RWPE1 (cell line): ENCODE results near the gene ATAD5.
"Not testable (repeated sequence)": the region's sequence is repeated elsewhere in the genome, so short reads cannot be mapped to it uniquely, and the experiment has no call there.

Experiments
- CTCF ChIA-PET: fragments of 350-600 bp; sonication (Branson Sonifier 250); formaldehyde crosslinking; extraction: SDS; loops from one replicate; lab custom pipeline; 2021; lab: Yijun Ruan, JAX
- POLR2A ChIA-PET: fragments of 400-600 bp; formaldehyde crosslinking; extraction: SDS; loops from one replicate; lab custom pipeline; 2020; ENCODE audit warnings: antibody characterized with exemption; ENCODE audit not compliant: low non-redundant PET; lab: Yijun Ruan, JAX
- DNase-seq: peaks from one replicate; pipeline ENCODE4 v3.0.0; 2012; ENCODE audit warnings: low spot score
- H3K27ac ChIP-seq: fragments of 450-650 bp; 2 replicates; pipeline ENCODE4 v1.5.1; 2017
- TF ChIP-seq, protein P1 (sequence below): fragments of 450-650 bp; conservative IDR thresholded peaks from 2 replicates; pipeline ENCODE4 v1.5.1; 2017; ENCODE audit warnings: low read depth, mild to moderate bottlenecking

The ATAD5 gene

DNA sequence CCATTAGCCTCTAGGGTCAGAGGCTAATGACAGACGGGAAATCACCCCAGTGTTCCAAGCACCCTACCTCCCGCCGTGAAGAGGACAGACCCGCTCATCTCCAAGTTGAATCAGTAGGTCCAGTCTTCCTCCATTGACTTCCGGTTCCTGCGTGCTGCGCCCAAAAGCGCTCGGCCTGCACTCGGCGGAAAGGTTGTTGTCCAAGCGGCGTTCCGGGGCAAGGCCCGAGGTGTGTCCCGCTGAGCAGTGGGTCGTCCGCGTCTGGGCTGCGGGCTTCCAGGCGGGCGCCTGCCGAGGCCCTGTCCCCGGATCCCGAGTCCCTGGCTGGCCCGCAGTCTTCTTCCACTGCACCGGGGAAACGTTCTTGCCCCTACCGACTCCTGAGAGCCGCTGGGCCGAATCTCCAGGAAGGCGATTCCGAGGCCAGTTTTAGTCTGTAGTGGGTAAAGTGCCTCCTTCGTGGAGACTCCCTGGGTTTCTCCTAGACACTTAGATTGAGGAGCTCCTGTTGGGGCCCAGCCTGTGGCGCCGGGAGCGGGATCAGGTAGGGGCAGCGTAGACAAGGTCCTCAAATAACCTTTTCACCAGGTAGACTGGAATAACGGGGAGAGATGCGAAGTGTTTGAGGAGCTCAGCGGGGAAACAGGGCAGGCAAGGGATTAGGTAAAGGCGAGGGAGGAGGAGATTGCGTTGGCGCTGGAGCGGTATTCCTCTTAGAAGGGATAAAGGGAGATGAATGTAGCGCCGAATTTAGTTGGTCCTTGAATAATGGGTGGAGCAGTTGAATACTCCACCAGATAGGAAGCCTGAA, 74.5 kb downstream of the ATAD5 start, which contains the start of gene TEFM:
TSS of gene TEFM (minus strand) at position 138 of the 811 bp plus-strand sequence. CDS start at position 98, 40 bp downstream.
- TF ChIP-seq, protein P1, sequence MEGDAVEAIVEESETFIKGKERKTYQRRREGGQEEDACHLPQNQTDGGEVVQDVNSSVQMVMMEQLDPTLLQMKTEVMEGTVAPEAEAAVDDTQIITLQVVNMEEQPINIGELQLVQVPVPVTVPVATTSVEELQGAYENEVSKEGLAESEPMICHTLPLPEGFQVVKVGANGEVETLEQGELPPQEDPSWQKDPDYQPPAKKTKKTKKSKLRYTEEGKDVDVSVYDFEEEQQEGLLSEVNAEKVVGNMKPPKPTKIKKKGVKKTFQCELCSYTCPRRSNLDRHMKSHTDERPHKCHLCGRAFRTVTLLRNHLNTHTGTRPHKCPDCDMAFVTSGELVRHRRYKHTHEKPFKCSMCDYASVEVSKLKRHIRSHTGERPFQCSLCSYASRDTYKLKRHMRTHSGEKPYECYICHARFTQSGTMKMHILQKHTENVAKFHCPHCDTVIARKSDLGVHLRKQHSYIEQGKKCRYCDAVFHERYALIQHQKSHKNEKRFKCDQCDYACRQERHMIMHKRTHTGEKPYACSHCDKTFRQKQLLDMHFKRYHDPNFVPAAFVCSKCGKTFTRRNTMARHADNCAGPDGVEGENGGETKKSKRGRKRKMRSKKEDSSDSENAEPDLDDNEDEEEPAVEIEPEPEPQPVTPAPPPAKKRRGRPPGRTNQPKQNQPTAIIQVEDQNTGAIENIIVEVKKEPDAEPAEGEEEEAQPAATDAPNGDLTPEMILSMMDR, result no peak
- peak within 1 kb of the TSS; percentile 86 for H3K27ac ChIP-seq
- DNase-seq, result peak; percentile 86
- ChIA-PET POLR2A (interaction anchor here (0.5 to 1.6 kb wide), 3 partner anchors 21 to 102 kb away, joined by 3 to 9 read pairs (median 6); partner anchors contain the start of gene RNF135), CTCF (no interaction called here)

DNA sequence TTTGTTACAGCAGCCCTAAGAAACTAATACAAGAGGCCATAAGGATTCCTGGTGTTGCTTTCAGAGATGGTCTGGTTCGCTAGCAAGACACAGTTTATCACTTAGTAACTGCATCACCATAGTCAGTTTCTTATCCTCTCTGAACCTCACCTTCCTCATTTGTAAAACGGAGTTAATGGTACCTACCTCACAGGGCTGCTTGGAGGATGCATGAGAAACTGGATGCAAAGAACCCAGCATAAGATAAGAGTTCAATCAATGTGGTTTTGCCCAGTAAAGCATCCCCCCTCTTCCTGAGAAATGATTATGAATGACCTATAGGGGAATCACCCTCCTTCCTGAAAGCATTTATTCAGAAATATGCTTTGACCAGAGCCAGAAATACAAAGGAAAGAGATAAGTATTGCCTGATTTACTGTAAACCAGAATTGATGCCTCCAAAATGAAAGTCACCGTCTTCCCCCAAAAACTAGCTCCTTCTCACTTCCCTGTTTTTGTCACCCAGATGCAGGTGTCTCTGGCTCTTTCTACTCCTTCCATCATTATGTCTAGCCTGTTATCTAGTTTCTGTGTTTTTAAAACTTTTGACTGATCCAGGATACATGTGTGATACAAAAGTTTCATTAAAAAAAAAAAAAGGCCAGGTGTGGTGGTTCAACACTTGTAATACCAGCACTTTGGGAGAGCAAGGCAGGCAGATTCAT, 77.1 kb downstream of the ATAD5 start:
- TF ChIP-seq, protein P1, result no peak
- ChIA-PET POLR2A (no interaction called here), CTCF (no interaction called here)
- no peak for DNase-seq
- no peak overlapping the region for H3K27ac ChIP-seq

DNA sequence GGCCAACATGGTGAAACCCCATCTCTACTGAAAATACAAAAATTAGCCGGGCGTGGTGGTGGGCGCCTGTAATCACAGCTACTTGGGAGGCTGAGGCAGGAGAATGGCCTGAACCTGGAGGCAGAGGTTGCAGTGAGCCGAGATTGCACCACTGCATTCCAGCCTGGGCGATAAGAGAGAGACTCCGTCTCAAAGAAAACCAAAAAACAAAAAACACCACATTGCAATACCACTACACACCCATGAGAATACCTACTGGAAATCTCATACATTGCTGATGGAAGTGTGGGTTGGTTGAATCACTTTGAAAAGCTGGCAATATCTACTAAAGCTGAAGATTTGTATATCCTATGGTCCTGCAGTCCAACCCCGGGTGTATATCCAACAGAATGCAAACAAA, 78.4 kb downstream of the ATAD5 start:
- POLR2A ChIA-PET, H3K27ac ChIP-seq, DNase-seq, CTCF ChIA-PET: not testable (repeated sequence)

DNA sequence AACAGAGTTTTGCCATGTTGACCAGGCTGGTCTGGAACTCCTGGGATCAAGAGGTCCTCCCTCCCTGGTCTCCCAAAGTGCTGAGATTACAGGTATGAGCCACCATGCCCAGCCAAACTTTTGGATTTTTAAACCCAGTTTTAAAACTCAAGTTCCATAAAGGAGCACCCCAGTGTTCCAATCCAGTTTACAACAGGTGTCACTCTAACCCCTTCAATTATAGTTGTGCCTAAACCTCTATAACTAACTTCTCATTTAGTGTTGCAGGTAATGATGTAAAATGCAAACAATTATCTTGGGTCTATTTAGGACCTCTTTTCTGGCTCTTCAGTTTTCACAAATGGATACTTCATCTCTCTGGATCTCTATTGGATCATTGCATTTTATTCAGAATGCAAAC, 82.2 kb downstream of the ATAD5 start:
- ChIA-PET CTCF (no interaction called here), POLR2A (no interaction called here)
- no peak overlapping the region for H3K27ac ChIP-seq
- TF ChIP-seq, protein P1, result no peak
- DNase-seq, result no peak

DNA sequence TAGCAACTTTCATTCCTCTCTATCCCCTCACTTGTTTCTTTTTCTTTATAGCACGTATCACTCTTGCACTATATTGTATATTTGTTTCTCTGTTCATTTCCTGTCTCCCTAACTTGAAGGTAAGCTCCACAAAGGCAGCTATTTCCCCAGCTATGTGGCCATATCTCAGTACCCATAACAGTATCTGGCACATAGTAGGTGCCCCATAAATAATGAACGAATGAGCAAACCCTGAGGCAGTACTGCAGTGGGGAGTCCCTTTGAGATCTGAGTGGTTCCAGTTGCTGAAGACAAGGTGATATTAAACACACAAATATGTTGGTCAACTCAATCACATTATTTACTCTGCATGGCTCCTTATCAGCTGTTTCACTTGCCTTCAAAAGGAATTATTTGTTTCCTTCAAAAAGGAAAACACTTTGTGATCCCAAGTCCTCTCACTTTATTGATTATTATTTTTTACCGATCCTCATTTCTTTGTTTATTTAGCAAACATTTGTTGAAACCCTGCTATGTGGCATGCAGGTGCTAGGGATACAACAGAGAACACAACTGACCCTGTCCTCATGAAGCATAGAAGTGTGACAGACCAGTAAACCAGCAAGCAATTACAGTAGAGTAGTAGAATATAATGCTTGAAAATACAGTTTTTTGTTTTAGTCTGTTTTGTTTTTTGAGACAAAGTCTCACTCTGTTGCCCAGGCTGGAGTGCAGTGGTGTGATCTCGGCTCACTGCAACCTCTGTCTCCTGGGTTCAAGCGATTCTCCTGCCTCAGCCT, 84.3 kb downstream of the ATAD5 start:
- TF ChIP-seq, protein P1, result no peak
- H3K27ac ChIP-seq, result no peak overlapping the region
- POLR2A ChIA-PET, result no interaction called here
- CTCF ChIA-PET, result interaction anchor here (0.7 kb wide), 1 partner anchor 32 kb away, joined by 4 read pairs; no protein-coding TSS in a partner anchor
- DNase-seq, result no peak

DNA sequence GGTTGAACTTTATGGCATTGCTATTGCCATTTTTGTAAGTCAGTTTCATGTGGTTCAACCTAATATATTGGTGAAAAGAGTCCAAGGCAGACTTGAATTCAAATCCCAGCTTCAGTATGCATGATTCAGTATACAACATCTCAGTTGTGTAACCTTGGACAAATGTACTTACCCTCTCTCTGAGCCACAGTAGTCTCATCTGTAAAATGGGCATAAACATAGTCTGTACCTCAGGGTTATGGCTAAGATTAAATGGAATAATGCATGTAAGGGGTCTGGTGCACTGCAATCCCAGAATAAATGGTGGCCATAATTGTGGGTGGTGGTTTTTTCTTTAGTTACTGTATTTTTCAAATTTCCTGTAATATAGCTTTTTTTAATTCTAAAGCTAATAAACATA, 85.3 kb downstream of the ATAD5 start:
- H3K27ac ChIP-seq, result no peak overlapping the region
- POLR2A ChIA-PET, result no interaction called here
- no peak for DNase-seq
- TF ChIP-seq, protein P1, result no peak
- CTCF ChIA-PET, result interaction anchor here (0.7 kb wide), 1 partner anchor 31 kb away, joined by 4 read pairs; no protein-coding TSS in a partner anchor
